Ramos (cell line): ENCODE results near the gene SEC23B.
"Not testable (repeated sequence)": the region's sequence is repeated elsewhere in the genome, so short reads cannot be mapped to it uniquely, and the experiment has no call there.

Experiments
- in situ Hi-C: fragments of 300-500 bp; cut with MboI; formaldehyde crosslinking; loops from one replicate; pipeline ENCODE4 v1.14.3; 2022; ENCODE audit warnings: low sequenced_read_pairs; ENCODE audit not compliant: unreplicated experiment

The SEC23B gene

DNA sequence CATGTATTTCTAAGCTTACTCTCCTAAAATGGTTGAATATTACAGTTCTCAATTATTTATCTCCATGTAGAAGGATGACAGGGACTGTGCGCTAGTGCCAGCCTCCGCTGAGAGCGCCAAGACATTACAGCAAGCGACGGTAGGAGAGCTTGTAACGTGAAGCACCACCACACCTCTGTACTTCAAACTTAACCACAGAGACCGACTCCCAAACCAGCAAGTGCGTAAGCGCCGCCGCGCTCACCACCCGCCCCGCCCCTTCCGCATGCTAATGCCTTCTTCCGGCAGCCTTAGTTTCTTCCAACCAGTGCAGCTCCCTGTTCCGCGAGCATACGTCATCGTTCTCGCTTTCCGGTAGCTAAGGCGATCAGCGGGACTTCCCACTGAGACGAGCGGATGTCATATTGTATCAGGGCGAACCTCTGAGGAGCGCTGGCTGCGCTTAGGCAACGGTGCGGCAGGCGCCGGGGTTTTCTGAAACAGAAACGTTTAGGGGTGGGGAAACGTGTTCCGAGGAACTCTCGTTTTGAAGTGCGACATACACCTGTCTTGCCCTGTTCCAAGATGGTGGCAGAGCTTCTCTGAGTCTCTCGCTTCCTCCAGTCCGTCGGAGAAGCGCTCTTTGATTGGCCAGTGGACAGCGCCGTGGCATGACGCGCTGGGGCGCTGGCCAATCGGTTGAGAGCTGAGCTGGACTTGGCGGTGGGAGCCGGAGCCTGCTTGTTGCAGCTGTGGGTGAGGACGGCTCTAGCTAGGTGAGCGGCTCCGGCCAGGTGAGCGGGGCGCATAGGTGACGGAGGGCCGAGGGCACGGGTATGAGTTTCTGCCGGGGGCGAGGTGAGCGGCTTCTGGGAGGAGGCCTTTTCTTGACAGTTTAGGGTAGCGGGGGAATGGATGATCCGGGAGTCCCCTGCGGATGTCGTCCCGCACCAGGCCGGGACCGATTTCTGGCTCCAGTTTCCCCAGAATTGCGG lies at the start of gene SEC23B:
SEC23B (plus strand) TSS at position 723 of the 974 bp plus-strand sequence. CDS start 2,896 bp downstream, outside the sequence.
- in situ Hi-C loops = no loop called here

- in situ Hi-C loops = no loop called here
Measured at GRCh38 chr20:18465536-18466200, 42.1 kb upstream of the SEC23B start.

GRCh38 chr20:18466574-18466893 lies 41.2 kb upstream of the SEC23B start:
- in situ Hi-C loops = no loop called here

GRCh38 chr20:18466894-18467730 lies 40.6 kb upstream of the SEC23B start, which contains the start of the genes DZANK1 and POLR3F:
DZANK1 (minus strand) TSS chr20:18467030; CDS start chr20:18465358, 1,672 bp downstream.
POLR3F (plus strand) TSS chr20:18467390; CDS start chr20:18467507, 117 bp downstream.
- in situ Hi-C loops = no loop called here

- in situ Hi-C loops = no loop called here
Measured at GRCh38 chr20:18477218-18477617, 30.5 kb upstream of the SEC23B start.

GRCh38 chr20:18477821-18478220 lies 29.9 kb upstream of the SEC23B start:
- in situ Hi-C loops = no loop called here

- in situ Hi-C loops = no loop called here
Measured at GRCh38 chr20:18481596-18481995, 26.1 kb upstream of the SEC23B start.

GRCh38 chr20:18488301-18488700 lies 19.4 kb upstream of the SEC23B start:
- in situ Hi-C loops = no loop called here

- in situ Hi-C loops = no loop called here
Measured at GRCh38 chr20:18496042-18496441, 11.7 kb upstream of the SEC23B start.

DNA sequence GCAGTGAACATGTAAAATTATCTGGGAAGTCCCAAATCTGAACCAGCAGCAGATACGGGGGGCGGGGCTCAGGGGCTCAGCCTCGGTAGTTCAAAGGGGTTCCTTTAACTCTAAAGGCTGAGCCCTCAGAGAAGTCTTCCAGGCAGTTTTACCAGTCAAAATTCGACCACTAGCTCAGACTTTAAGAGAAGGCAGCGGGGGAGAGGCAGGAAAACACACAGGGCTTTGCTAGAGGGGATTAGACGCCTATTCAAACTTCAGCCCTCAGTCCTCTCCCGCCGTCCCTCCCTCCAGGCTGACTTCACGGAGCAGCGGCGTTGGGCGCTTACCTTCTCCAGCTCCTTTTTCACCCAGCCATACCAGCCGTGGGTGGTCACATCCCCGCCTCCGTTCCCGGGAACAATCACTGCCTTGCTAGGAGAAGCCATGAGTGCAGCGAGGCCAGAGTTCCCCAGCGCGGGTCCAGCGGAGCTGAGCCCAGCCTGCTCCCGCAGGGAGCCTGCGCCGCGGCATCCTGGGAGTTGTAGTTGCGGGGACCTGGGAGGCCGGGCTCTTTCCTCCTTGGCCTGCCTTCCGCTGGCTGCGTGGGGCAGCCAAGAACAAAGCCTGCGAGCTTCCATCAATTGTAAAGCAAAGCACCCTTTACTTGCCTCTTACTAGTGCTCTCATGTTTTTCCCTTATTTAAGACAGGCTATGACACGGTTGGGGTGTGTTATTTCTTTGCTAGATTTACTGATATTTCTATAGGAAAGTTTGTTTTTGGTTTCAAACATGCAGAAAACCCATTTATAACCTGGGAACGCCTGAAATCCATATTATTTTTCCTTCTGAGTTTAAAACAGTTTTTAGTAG lies 10.8 kb upstream of the SEC23B start, which contains the start of gene RBBP9:
RBBP9 (minus strand) TSS at position 486 of the 853 bp plus-strand sequence; CDS start at position 428, 58 bp downstream.
- in situ Hi-C loops = no loop called here

DNA sequence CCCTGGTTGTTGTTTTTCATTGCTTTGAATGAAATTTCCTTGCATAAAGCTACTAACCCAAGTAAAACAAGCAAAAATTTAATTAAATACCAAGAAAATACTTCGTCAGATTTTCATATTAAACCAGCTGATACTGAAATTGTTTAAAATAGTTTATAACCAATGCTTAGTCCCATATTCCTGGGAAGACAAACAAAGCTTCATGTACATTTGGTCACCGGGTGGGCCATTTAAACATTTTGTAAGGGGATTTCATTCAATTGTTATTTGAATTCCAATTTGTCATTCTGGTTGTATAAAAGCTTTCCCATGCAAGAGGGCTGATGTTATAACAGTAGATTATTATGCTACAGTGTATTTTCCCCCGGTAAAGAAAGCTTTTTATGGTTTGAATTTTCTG lies 10.1 kb upstream of the SEC23B start:
- in situ Hi-C loops = no loop called here

DNA sequence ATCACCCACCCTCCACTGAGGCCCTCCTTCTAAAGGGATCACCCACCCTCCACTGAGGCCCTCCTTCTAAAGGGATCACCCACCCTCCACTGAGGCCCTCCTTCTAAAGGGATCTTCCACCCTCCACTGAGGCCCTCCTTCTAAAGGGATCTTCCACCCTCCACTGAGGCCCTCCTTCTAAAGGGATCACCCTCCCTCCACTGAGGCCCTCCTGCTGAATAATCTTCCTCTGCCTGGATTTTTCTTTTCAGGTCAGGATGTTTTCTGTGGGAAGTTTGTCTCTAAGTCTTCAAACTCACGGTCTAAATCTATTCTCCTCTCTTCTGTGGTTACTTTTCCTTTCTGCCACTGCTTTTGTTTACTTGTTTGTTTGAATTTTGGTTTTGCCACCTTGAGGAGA lies 6.1 kb upstream of the SEC23B start:
- in situ Hi-C loops = not testable (repeated sequence)

- in situ Hi-C loops = no loop called here
Measured at GRCh38 chr20:18504479-18505060, 3.2 kb upstream of the SEC23B start.

DNA sequence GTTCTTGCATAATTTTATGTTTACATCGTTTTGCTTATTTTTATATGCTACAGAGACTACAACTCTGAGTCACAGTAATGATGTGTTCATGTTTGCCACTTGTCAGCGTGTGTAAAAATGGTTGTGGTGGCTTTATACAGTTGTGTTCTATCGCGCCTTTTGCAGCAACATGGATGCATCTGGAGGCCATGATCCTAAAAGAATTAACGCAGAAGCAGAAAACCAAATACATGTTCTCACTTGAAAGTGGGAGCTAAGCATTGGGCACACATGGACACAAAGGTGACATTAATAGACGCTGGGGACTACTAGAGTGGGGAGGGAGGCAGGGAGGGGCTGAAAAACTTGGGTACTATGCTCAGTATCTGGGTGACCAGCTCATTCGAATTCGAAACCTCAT lies 996 bp upstream of the SEC23B start:
- in situ Hi-C loops = no loop called here

GRCh38 chr20:18511571-18511970 lies 3.8 kb downstream of the SEC23B start:
- in situ Hi-C loops = no loop called here

- in situ Hi-C loops = no loop called here
Measured at GRCh38 chr20:18513208-18513607, 5.5 kb downstream of the SEC23B start.

DNA sequence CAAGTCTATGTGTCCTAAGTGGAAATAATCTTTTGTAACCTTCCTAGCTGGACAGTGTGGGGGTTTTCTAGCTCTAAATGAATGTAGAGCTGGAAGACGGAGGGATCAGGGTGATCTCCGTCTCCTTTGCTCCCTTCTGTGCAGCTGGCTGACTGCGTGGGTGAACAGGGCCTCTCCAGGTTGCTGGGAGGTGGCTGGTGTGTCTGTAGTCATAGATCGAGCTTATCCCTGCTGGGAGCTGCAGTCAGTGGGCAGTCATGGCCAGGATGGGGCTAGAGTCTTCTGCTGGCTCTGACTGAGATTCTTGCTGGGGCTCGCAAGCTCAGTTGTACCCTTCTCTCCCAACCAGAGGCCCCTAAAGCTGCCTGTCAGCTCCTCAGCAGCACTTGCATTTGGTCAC lies 6.4 kb downstream of the SEC23B start:
- in situ Hi-C loops = no loop called here

- in situ Hi-C loops = no loop called here
Measured at GRCh38 chr20:18515973-18516372, 8.2 kb downstream of the SEC23B start.

DNA sequence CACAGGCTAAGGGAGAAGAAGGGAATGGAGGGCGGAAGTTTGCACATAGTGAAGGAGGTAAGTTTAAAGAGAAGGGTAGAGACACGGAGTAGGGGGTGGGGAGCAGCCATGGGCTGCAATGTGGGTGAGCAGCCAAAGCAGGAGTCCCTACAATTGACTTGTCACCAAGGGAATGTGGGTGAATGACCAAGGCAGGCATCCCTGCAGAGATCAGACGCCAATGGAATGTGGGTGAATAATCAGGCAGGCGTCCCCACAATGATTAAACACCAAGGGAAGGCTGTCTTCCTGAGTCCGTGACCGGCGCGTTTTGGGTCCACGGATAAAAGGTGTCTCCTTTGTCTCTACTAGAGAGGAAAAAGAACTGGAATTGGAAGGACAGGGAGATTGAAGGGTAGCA lies 14.3 kb downstream of the SEC23B start:
- in situ Hi-C loops = not testable (repeated sequence)
